Esophagus (tissue), 2 donors: ENCODE results near the gene NOS1. TPM values are rescaled to one million over a fixed set of nuclear protein-coding genes. Genes with fewer than 3 reads are reported as not detected.

Source experiments
- H3K27ac ChIP-seq, 2 donors: one replicate each; pipeline ENCODE4 v1.5.1; 2013; ENCODE audit warnings: low read depth in 2 of 2, mild to moderate bottlenecking in 2 of 2, inconsistent platforms in 1 of 2, low read length in 1 of 2, moderate library complexity in 1 of 2
- H3K27me3 ChIP-seq, 2 donors: one replicate each; pipeline ENCODE4 v1.6.1; 2013; ENCODE audit warnings: low read length in 2 of 2, control low read depth in 1 of 2, mild to moderate bottlenecking in 1 of 2; ENCODE audit not compliant: insufficient read depth in 2 of 2, control insufficient read depth in 1 of 2
- H3K36me3 ChIP-seq, 2 donors: one replicate each; pipeline ENCODE4 v1.6.1; 2013; ENCODE audit warnings: low read length in 1 of 2; ENCODE audit not compliant: control insufficient read depth in 2 of 2, insufficient read depth in 2 of 2
- H3K4me1 ChIP-seq, 2 donors: one replicate each; pipeline ENCODE4 v1.6.1; 2013; ENCODE audit warnings: low read length in 1 of 2; ENCODE audit not compliant: control insufficient read depth in 2 of 2, insufficient read depth in 2 of 2
- H3K4me3 ChIP-seq, 2 donors: one replicate each; pipeline ENCODE4 v1.5.1; 2013; ENCODE audit warnings: low read length in 2 of 2, mild to moderate bottlenecking in 2 of 2, low read depth in 1 of 2, moderate library complexity in 1 of 2
- H3K9me3 ChIP-seq, 2 donors: one replicate each; pipeline ENCODE4 v1.6.1; 2013; ENCODE audit warnings: mild to moderate bottlenecking in 2 of 2, low read depth in 1 of 2, low read length in 1 of 2, moderate library complexity in 1 of 2; ENCODE audit not compliant: control insufficient read depth in 2 of 2, insufficient read depth in 1 of 2
- WGBS, 2 donors: extraction: QIAGEN DNeasy Blood & Tissue Kit; methylation state at CpG; one replicate each; pipeline ENCODE4 v1.1.7; 2013; 5-methylcytosine and 5-hydroxymethylcytosine counted together
- polyA plus RNA-seq, 2 donors: library from polyadenylated mRNA; stranded (reverse); fragments of 200-250 nt; gene quantifications; one replicate each; pipeline ENCODE4 v1.2.3, GENCODE V29; 2013
- donor health status: healthy with polysubstance abuse.
- donor health status: Bipolar disorder and iron deficiency.

NOS1 gene
- polyA plus RNA-seq, 2 donors: 0.32 to 0.35 TPM

GRCh38 chr12:117321572-117321971, 39.9 kb downstream of the NOS1 start:
- Histone ChIP-seq H3K4me1 (no peaks in the 10 kb centered on the region), H3K9me3 (no peaks in the 10 kb centered on the region), H3K27ac (no peak overlapping the region), H3K27me3 (no peaks in the 10 kb centered on the region), H3K36me3 (no peaks in the 10 kb centered on the region), H3K4me3 (no peak overlapping the region)
- WGBS, 2 donors: 77 to 82% methylated on average over 4 of the region's 4 CpGs

DNA sequence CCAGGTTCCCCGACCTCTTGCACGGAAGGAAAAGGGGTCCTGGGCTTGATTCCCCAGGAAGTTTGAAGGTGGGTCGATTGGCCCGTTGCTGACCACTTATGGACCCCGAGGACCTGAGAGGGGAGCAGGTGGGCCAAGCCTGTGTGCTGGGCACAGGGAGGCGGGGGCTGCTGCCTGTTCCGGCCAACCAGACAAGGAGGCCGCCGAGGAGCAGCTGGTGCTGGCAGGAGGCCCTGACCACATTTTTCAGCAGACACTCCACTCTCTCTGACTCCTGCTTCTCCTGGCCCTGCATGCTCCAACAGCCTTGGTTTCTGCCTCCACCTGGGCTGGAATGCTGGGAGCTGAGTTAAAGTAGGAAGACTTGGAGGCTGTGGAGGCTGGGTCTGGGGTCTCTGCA, 42.8 kb downstream of the NOS1 start:
- Histone ChIP-seq H3K36me3 (no peaks in the 10 kb centered on the region), H3K27ac (no peak overlapping the region), H3K27me3 (no peaks in the 10 kb centered on the region), H3K4me3 (no peak overlapping the region), H3K4me1 (no peaks in the 10 kb centered on the region), H3K9me3 (no peaks in the 10 kb centered on the region)
- 62 to 78% methylated on average over 9 of the region's 9 CpGs for WGBS, 2 donors

DNA sequence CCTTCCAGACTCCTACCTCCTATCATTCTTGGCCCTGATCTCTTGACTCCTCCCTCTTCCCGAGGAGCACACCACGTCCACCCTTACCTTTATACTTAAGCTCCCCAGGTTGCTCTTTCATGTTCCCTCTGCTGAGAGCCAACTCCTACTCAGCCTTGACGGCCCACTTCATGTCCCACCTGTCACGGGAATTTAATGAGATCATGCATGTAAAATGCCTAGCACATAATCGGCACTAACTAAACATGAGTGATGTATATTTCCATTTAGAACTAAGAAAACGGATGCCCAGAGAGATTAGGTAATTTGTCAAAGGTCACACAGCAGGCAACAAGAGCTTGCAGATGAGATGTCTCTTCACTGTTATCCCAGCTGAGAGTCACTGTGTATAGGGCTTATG, 45.1 kb downstream of the NOS1 start:
- H3K9me3 ChIP-seq: no peaks in the 10 kb centered on the region
- H3K36me3 ChIP-seq: no peaks in the 10 kb centered on the region
- no peaks in the 10 kb centered on the region for H3K27me3 ChIP-seq
- WGBS, 2 donors: 80 to 85% methylated on average over 6 of the region's 6 CpGs
- no peak overlapping the region for H3K4me3 ChIP-seq
- no peak overlapping the region for H3K27ac ChIP-seq
- H3K4me1 ChIP-seq: no peaks in the 10 kb centered on the region

GRCh38 chr12:117313926-117314325, 47.5 kb downstream of the NOS1 start:
- Histone ChIP-seq H3K9me3 (no peaks in the 10 kb centered on the region), H3K4me3 (no peak overlapping the region), H3K4me1 (no peaks in the 10 kb centered on the region), H3K27ac (no peak overlapping the region), H3K36me3 (no peaks in the 10 kb centered on the region), H3K27me3 (no peaks in the 10 kb centered on the region)
- WGBS, 2 donors: 63 to 72% methylated on average over 4 of the region's 4 CpGs

DNA sequence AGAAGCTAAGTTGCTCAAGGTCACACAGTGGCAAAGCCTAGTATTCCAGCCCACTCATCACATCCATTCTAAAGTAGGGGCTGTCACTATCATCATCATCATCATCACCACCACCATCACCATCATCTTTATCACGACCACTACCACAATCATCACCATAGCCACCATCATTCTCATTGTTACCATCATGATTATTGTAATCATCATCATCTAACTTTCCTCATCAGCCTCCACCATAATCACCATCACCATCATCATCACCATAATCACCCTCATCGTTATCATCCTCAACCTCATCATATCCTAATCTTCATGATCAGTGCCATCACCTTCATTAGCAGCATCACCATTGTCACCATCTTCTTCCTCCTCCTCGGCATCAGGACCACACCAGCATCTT, 48.7 kb downstream of the NOS1 start:
- H3K4me3 ChIP-seq: no peak overlapping the region
- WGBS, 2 donors: 79 to 86% methylated on average over 3 of the region's 3 CpGs
- no peaks in the 10 kb centered on the region for H3K9me3 ChIP-seq
- H3K36me3 ChIP-seq: no peaks in the 10 kb centered on the region
- no peaks in the 10 kb centered on the region for H3K4me1 ChIP-seq
- H3K27ac ChIP-seq: no peak overlapping the region
- H3K27me3 ChIP-seq: no peaks in the 10 kb centered on the region

- H3K27me3 ChIP-seq: no peaks in the 10 kb centered on the region
- 91% methylated on average over 11 of the region's 11 CpGs for WGBS, 2 donors
- no peak overlapping the region for H3K27ac ChIP-seq
- H3K36me3 ChIP-seq: no peaks in the 10 kb centered on the region
- H3K9me3 ChIP-seq: no peaks in the 10 kb centered on the region
- H3K4me1 ChIP-seq: no peaks in the 10 kb centered on the region
- H3K4me3 ChIP-seq: no peak overlapping the region
These were observed 52.0 kb downstream of the NOS1 start for GRCh38 chr12:117309276-117309925.

DNA sequence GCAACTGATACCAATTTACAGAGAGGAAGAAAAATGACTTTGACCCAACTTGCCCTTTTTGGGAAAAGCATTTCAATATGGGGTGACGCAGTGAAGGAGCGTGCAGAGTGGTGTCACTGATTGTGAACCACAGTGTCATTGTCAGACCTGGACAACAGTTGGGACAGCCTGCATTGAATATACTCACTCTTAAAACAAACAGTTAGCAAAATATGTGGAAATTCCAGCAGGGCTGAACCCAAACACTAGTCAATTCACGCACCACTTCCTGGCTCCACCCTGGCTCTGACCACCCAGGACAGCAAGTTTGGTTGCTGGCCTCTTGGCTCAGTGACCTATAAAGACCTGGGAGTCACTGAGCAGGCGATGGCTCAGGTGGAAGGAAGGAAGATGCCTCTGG, 61.3 kb downstream of the NOS1 start:
- 53 to 60% methylated on average over 4 of the region's 4 CpGs for WGBS, 2 donors
- H3K36me3 ChIP-seq: no peaks in the 10 kb centered on the region
- H3K27ac ChIP-seq: no peak overlapping the region
- H3K27me3 ChIP-seq: no peaks in the 10 kb centered on the region
- H3K9me3 ChIP-seq: no peaks in the 10 kb centered on the region
- no peak overlapping the region for H3K4me3 ChIP-seq
- H3K4me1 ChIP-seq: no peaks in the 10 kb centered on the region

GRCh38 chr12:117298648-117299225, 62.7 kb downstream of the NOS1 start:
- H3K4me3 ChIP-seq: no peak overlapping the region
- 56 to 79% methylated on average over 11 of the region's 11 CpGs for WGBS, 2 donors

DNA sequence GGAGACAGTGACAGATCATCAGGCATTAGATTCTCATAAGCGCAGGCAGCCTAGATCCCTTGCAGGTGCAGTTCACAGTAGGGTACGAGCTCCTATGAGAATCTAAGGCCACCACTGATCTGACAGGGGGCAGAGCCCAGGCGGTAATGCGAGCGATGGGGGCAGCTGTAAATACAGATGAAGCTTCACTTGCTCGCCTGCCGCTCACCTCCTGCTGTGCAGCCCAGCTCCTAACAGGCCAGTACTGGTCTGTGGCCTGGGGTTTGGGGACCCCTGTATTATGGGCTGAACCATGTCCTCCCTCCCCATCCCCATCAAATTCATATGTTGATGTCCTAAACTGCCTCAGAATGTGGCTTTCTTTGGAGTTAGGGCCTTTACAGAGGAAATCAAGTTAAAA, 63.2 kb downstream of the NOS1 start:
- H3K27ac ChIP-seq: no peak overlapping the region
- peaks cover 0 to 4% of the 10 kb centered on the region in 2 donors for H3K4me1 ChIP-seq
- H3K36me3 ChIP-seq: no peaks in the 10 kb centered on the region
- no peaks in the 10 kb centered on the region for H3K9me3 ChIP-seq
- WGBS, 2 donors: 94 to 96% methylated on average over 7 of the region's 7 CpGs
- no peak overlapping the region for H3K4me3 ChIP-seq
- no peaks in the 10 kb centered on the region for H3K27me3 ChIP-seq

More at GRCh38 chr12:117298648-117299225, 62.7 kb downstream of the NOS1 start:
- Histone ChIP-seq H3K27ac (no peak overlapping the region), H3K27me3 (no peaks in the 10 kb centered on the region), H3K36me3 (no peaks in the 10 kb centered on the region), H3K4me1 (peaks cover 0 to 4% of the 10 kb centered on the region in 2 donors), H3K9me3 (no peaks in the 10 kb centered on the region)

- WGBS, 2 donors: 8 to 23% methylated on average over 14 of the region's 14 CpGs
- Histone ChIP-seq H3K9me3 (no peaks in the 10 kb centered on the region), H3K36me3 (no peaks in the 10 kb centered on the region), H3K4me3 (no peak overlapping the region), H3K27me3 (no peaks in the 10 kb centered on the region), H3K27ac (no peak overlapping the region), H3K4me1 (peaks cover 0 to 4% of the 10 kb centered on the region in 2 donors)
These were observed 67.2 kb downstream of the NOS1 start for GRCh38 chr12:117294189-117294603.
